Naive thymus-derived CD8-positive, alpha-beta T cell (primary cell): ENCODE results near the gene BRD1. TPM values are rescaled to one million over a fixed set of nuclear protein-coding genes. Genes with fewer than 3 reads are reported as not detected.
"Not testable (repeated sequence)": the region's sequence is repeated elsewhere in the genome, so short reads cannot be mapped to it uniquely, and the experiment has no call there.

Experiments
- ATAC-seq, 2 donors: fragments of 150-1000 bp; cut with Tn5 transposase in 1 of 2; sonication (Bioruptor Pico), chemical (Tn5 transposase) in 1 of 2; 1 replicate in 1 of 2; 2 replicates in 1 of 2; pipeline ENCODE4 v1.10.0; 2021; ENCODE audit warnings: mild to moderate bottlenecking in 2 of 2, moderate library complexity in 2 of 2
- POLR2A ChIA-PET: fragments of 350-600 bp; sonication (Branson Sonifier 250); formaldehyde crosslinking; loops from one replicate; lab custom pipeline; 2021; ENCODE audit warnings: antibody characterized with exemption; lab: Charles Lee
- DNase-seq, 10 donors: peaks; one replicate each; pipeline versions ENCODE4 v3.0.0 to v3.0.0-alpha.2; 2020 to 2022
- H3K27ac Mint-ChIP-seq, 10 donors: one replicate each; pipeline ENCODE4 v1.8.0; 2020 to 2022; ENCODE audit warnings: mild to moderate bottlenecking in 10 of 10, mixed read lengths in 10 of 10, moderate library complexity in 4 of 10, inconsistent platforms in 1 of 10
- H3K27me3 Mint-ChIP-seq, 5 donors: one replicate each; pipeline ENCODE4 v1.8.0; 2021 to 2022; ENCODE audit warnings: mixed read lengths in 5 of 5
- H3K36me3 Mint-ChIP-seq, 3 donors: one replicate each; pipeline ENCODE4 v1.8.0; 2020 to 2022; ENCODE audit warnings: mixed read lengths in 3 of 3, mild to moderate bottlenecking in 2 of 3, inconsistent platforms in 1 of 3
- H3K4me1 Mint-ChIP-seq, 4 donors: one replicate each; pipeline ENCODE4 v1.8.0; 2021 to 2022; ENCODE audit warnings: mixed read lengths in 4 of 4
- H3K4me3 Mint-ChIP-seq, 10 donors: one replicate each; pipeline ENCODE4 v1.8.0; 2020 to 2022; ENCODE audit warnings: mild to moderate bottlenecking in 10 of 10, mixed read lengths in 10 of 10, moderate library complexity in 6 of 10, inconsistent platforms in 1 of 10
- H3K9me3 Mint-ChIP-seq, 9 donors: one replicate each; pipeline ENCODE4 v1.8.0; 2020 to 2022; ENCODE audit warnings: mixed read lengths in 9 of 9, mild to moderate bottlenecking in 3 of 9, inconsistent platforms in 1 of 9, moderate library complexity in 1 of 9
- polyA plus RNA-seq, 3 donors: library from polyadenylated mRNA; unstranded; fragments of 300-500 nt; fragmentation: Illumina TruSeq; gene quantifications; one replicate each; pipeline ENCODE4 v1.2.3, GENCODE V29; 2021
- total RNA-seq, 8 experiments: library from RNA in 2 of 8; stranded (reverse) in 2 of 8; gene quantifications; one replicate each; pipeline ENCODE4 v1.2.3 and lab custom pipeline; 2021 to 2026

Gene BRD1
- total and polyA plus RNA-seq, 5 experiments from 2014 or later = 1.9 to 86.8 (median 3.7) TPM

- H3K4me1 Mint-ChIP-seq = peaks cover 33 to 67% (median 53%) of the 10 kb centered on the region in 4 donors
- H3K27me3 Mint-ChIP-seq = no peaks in the 10 kb centered on the region
- peak overlapping the region; percentile 8 to 96 (median 93) for H3K4me3 Mint-ChIP-seq
- H3K9me3 Mint-ChIP-seq = no peaks in the 10 kb centered on the region
- ATAC-seq = no peak
- POLR2A ChIA-PET = interaction anchor here (0.6 to 1.3 kb wide), 2 partner anchors 13 to 54 kb away, joined by 4 read pairs; no protein-coding TSS in a partner anchor
- peak overlapping the region in 9 of 10 donors; percentile 38 to 97 (median 71) for H3K27ac Mint-ChIP-seq
- no peak for DNase-seq
- H3K36me3 Mint-ChIP-seq = peaks cover 8 to 52% (median 17%) of the 10 kb centered on the region in 3 donors
These were observed 3.3 kb downstream of the BRD1 start for GRCh38 chr22:49824185-49824925.

- POLR2A ChIA-PET = interaction anchor here (2.7 kb wide), 1 partner anchor 11 kb away, joined by 10 read pairs; no protein-coding TSS in a partner anchor
- H3K27ac Mint-ChIP-seq = peak overlapping the region in 3 of 10 donors; percentile 25 to 97 (median 63)
- ATAC-seq = no peak
- H3K4me3 Mint-ChIP-seq = peak overlapping the region in 8 of 10 donors; percentile 41 to 95 (median 90)
- no peaks in the 10 kb centered on the region for H3K9me3 Mint-ChIP-seq
- no peak for DNase-seq
- H3K36me3 Mint-ChIP-seq = peaks cover 8 to 61% (median 21%) of the 10 kb centered on the region in 3 donors
- peaks cover 34 to 69% (median 57%) of the 10 kb centered on the region in 4 donors for H3K4me1 Mint-ChIP-seq
- H3K27me3 Mint-ChIP-seq = no peaks in the 10 kb centered on the region
These were observed 4.2 kb downstream of the BRD1 start for GRCh38 chr22:49823289-49824045.

GRCh38 chr22:49821741-49822140 is 5.9 kb downstream of the BRD1 start:
- ATAC-seq, DNase-seq, H3K27ac Mint-ChIP-seq, H3K27me3 Mint-ChIP-seq, H3K9me3 Mint-ChIP-seq: not testable (repeated sequence)
- H3K4me1 Mint-ChIP-seq = peaks cover 47 to 87% (median 74%) of the 10 kb centered on the region in 4 donors
- POLR2A ChIA-PET = interaction anchor here (1.1 to 2.7 kb wide), 3 partner anchors 10 to 97 kb away, joined by 3 to 10 read pairs (median 3); partner anchors contain the start of genes ALG12 and CRELD2
- peaks cover 8 to 79% (median 28%) of the 10 kb centered on the region in 3 donors for H3K36me3 Mint-ChIP-seq
- H3K4me3 Mint-ChIP-seq = peak overlapping the region in 1 of 10 donors; percentile 30

GRCh38 chr22:49820984-49821383 is 6.7 kb downstream of the BRD1 start:
- no peak for DNase-seq
- Mint-ChIP-seq H3K9me3 (no peaks in the 10 kb centered on the region), H3K27me3 (no peaks in the 10 kb centered on the region), H3K4me3 (peak overlapping the region in 1 of 10 donors; percentile 3), H3K27ac (peak overlapping the region in 5 of 10 donors; percentile 17 to 46 (median 32)), H3K36me3 (peaks cover 8 to 84% (median 28%) of the 10 kb centered on the region in 3 donors), H3K4me1 (peaks cover 43 to 90% (median 76%) of the 10 kb centered on the region in 4 donors)
- POLR2A ChIA-PET = interaction anchor here (0.8 to 2.7 kb wide), 3 partner anchors 9 to 97 kb away, joined by 3 to 10 read pairs (median 3); partner anchors contain the start of genes ALG12 and CRELD2
- no peak for ATAC-seq

GRCh38 chr22:49817359-49817758 is 10.3 kb downstream of the BRD1 start:
- H3K36me3 Mint-ChIP-seq = peaks cover 0 to 81% (median 20%) of the 10 kb centered on the region in 3 donors
- no peaks in the 10 kb centered on the region for H3K9me3 Mint-ChIP-seq
- ATAC-seq (peak in 1 of 2 donors; percentile 46), DNase-seq (no peak)
- H3K27ac Mint-ChIP-seq = peak overlapping the region in 5 of 10 donors; percentile 18 to 75 (median 63)
- H3K4me1 Mint-ChIP-seq = peaks cover 39 to 86% (median 77%) of the 10 kb centered on the region in 4 donors
- peak overlapping the region in 2 of 10 donors; percentile 5 to 7 for H3K4me3 Mint-ChIP-seq
- POLR2A ChIA-PET = no interaction called here
- no peaks in the 10 kb centered on the region for H3K27me3 Mint-ChIP-seq

GRCh38 chr22:49815641-49816091 is 12.0 kb downstream of the BRD1 start:
- H3K4me3 Mint-ChIP-seq = peak overlapping the region in 2 of 10 donors; percentile 13 to 15
- H3K27me3 Mint-ChIP-seq = no peaks in the 10 kb centered on the region
- peaks cover 42 to 85% (median 83%) of the 10 kb centered on the region in 4 donors for H3K4me1 Mint-ChIP-seq
- ATAC-seq (peak in 1 of 2 donors; percentile 10), DNase-seq (no peak)
- H3K9me3 Mint-ChIP-seq = no peaks in the 10 kb centered on the region
- H3K27ac Mint-ChIP-seq = peak overlapping the region in 6 of 10 donors; percentile 20 to 84 (median 56)
- H3K36me3 Mint-ChIP-seq = peaks cover 0 to 69% (median 19%) of the 10 kb centered on the region in 3 donors
- POLR2A ChIA-PET = no interaction called here

GRCh38 chr22:49814856-49815255 is 12.8 kb downstream of the BRD1 start:
- Mint-ChIP-seq H3K27ac (peak overlapping the region in 7 of 10 donors; percentile 38 to 80 (median 60)), H3K4me1 (peaks cover 40 to 86% (median 84%) of the 10 kb centered on the region in 4 donors), H3K9me3 (no peaks in the 10 kb centered on the region), H3K36me3 (peaks cover 0 to 61% (median 18%) of the 10 kb centered on the region in 3 donors), H3K27me3 (no peaks in the 10 kb centered on the region), H3K4me3 (peak overlapping the region in 4 of 10 donors; percentile 10 to 36 (median 16))
- POLR2A ChIA-PET = no interaction called here
- no peak for ATAC-seq
- no peak for DNase-seq

- POLR2A ChIA-PET = no interaction called here
- no peaks in the 10 kb centered on the region for H3K27me3 Mint-ChIP-seq
- DNase-seq (no peak), ATAC-seq (no peak)
- H3K27ac Mint-ChIP-seq = peak overlapping the region in 7 of 10 donors; percentile 19 to 80 (median 53)
- H3K36me3 Mint-ChIP-seq = peaks cover 0 to 57% (median 16%) of the 10 kb centered on the region in 3 donors
- peak overlapping the region in 3 of 10 donors; percentile 11 to 36 (median 13) for H3K4me3 Mint-ChIP-seq
- H3K9me3 Mint-ChIP-seq = no peaks in the 10 kb centered on the region
- H3K4me1 Mint-ChIP-seq = peaks cover 42 to 89% (median 87%) of the 10 kb centered on the region in 4 donors
These were observed 13.4 kb downstream of the BRD1 start for GRCh38 chr22:49814164-49814686.

GRCh38 chr22:49812838-49813237 is 14.8 kb downstream of the BRD1 start:
- Mint-ChIP-seq H3K4me3 (peak overlapping the region in 1 of 10 donors; percentile 10), H3K4me1 (peaks cover 45 to 92% (median 86%) of the 10 kb centered on the region in 4 donors), H3K27me3 (no peaks in the 10 kb centered on the region), H3K9me3 (no peaks in the 10 kb centered on the region), H3K27ac (peak overlapping the region in 7 of 10 donors; percentile 3 to 80 (median 35)), H3K36me3 (peaks cover 0 to 46% (median 6%) of the 10 kb centered on the region in 3 donors)
- DNase-seq (no peak), ATAC-seq (no peak)
- POLR2A ChIA-PET = interaction anchor here (0.6 to 3.0 kb wide), 4 partner anchors 9 to 28 kb away, joined by 3 to 10 read pairs (median 4); no protein-coding TSS in a partner anchor

- Mint-ChIP-seq H3K36me3 (peaks cover 0 to 31% (median 4%) of the 10 kb centered on the region in 3 donors), H3K4me3 (peak overlapping the region in 9 of 10 donors; percentile 39 to 66 (median 55)), H3K27me3 (no peaks in the 10 kb centered on the region), H3K27ac (peak overlapping the region; percentile 45 to 90 (median 80)), H3K9me3 (no peaks in the 10 kb centered on the region), H3K4me1 (peaks cover 42 to 91% (median 86%) of the 10 kb centered on the region in 4 donors)
- ATAC-seq = no peak
- POLR2A ChIA-PET = interaction anchor here (0.9 to 3.0 kb wide), 2 partner anchors 11 to 14 kb away, joined by 4 to 10 read pairs; no protein-coding TSS in a partner anchor
- DNase-seq = no peak
These were observed 16.5 kb downstream of the BRD1 start for GRCh38 chr22:49811020-49811791.
